GM21723 (cell line): ENCODE data around the gene PTPRF.

Experiments used
- ATAC-seq: cut with Tn5 transposase; IDR thresholded peaks from one replicate; pipeline ENCODE4 v1.9.1; 2021; ENCODE audit warnings: mild to moderate bottlenecking, moderate library complexity; ENCODE audit not compliant: unreplicated experiment

The PTPRF gene

GRCh38 chr1:43551396-43551888, 20.8 kb downstream of the PTPRF start:
- ATAC-seq, result no peak

- no peak for ATAC-seq
Observed at GRCh38 chr1:43552059-43552742, 21.5 kb downstream of the PTPRF start.

- no peak for ATAC-seq
Observed at GRCh38 chr1:43552813-43553212, 22.1 kb downstream of the PTPRF start.

- ATAC-seq, result no peak
Observed at GRCh38 chr1:43554444-43554992, 23.8 kb downstream of the PTPRF start.

- ATAC-seq, result no peak
Observed at GRCh38 chr1:43556782-43557181, 26.1 kb downstream of the PTPRF start.

GRCh38 chr1:43557744-43558245, 27.1 kb downstream of the PTPRF start:
- no peak for ATAC-seq

- ATAC-seq, result no peak
Observed at GRCh38 chr1:43558346-43558841, 27.7 kb downstream of the PTPRF start.

GRCh38 chr1:43559714-43560113, 29.0 kb downstream of the PTPRF start:
- ATAC-seq, result no peak

GRCh38 chr1:43560286-43560685, 29.6 kb downstream of the PTPRF start:
- no peak for ATAC-seq

GRCh38 chr1:43563876-43564539, 33.3 kb downstream of the PTPRF start:
- ATAC-seq, result no peak

GRCh38 chr1:43564551-43565348, 34.1 kb downstream of the PTPRF start:
- ATAC-seq, result no peak

GRCh38 chr1:43565600-43566360, 35.1 kb downstream of the PTPRF start:
- no peak for ATAC-seq

- ATAC-seq, result no peak
Observed at GRCh38 chr1:43566382-43567044, 35.8 kb downstream of the PTPRF start.

- ATAC-seq, result no peak
Observed at GRCh38 chr1:43569175-43569574, 38.5 kb downstream of the PTPRF start.

- ATAC-seq, result no peak
Observed at GRCh38 chr1:43570277-43570676, 39.6 kb downstream of the PTPRF start.

- no peak for ATAC-seq
Observed at GRCh38 chr1:43570715-43571114, 40.0 kb downstream of the PTPRF start.

- ATAC-seq, result no peak
Observed at GRCh38 chr1:43572084-43572483, 41.4 kb downstream of the PTPRF start.

GRCh38 chr1:43572538-43572937, 41.9 kb downstream of the PTPRF start:
- no peak for ATAC-seq

GRCh38 chr1:43573066-43573800, 42.5 kb downstream of the PTPRF start:
- ATAC-seq, result no peak
